Measurements from ENCODE around the gene PINLYP. TPM values are rescaled to one million over a fixed set of nuclear protein-coding genes. Genes with fewer than 3 reads are reported as not detected.

Gene PINLYP
- total RNA-seq, 2 donors from 2014 or later: 6.6 to 11.9 TPM

DNA sequence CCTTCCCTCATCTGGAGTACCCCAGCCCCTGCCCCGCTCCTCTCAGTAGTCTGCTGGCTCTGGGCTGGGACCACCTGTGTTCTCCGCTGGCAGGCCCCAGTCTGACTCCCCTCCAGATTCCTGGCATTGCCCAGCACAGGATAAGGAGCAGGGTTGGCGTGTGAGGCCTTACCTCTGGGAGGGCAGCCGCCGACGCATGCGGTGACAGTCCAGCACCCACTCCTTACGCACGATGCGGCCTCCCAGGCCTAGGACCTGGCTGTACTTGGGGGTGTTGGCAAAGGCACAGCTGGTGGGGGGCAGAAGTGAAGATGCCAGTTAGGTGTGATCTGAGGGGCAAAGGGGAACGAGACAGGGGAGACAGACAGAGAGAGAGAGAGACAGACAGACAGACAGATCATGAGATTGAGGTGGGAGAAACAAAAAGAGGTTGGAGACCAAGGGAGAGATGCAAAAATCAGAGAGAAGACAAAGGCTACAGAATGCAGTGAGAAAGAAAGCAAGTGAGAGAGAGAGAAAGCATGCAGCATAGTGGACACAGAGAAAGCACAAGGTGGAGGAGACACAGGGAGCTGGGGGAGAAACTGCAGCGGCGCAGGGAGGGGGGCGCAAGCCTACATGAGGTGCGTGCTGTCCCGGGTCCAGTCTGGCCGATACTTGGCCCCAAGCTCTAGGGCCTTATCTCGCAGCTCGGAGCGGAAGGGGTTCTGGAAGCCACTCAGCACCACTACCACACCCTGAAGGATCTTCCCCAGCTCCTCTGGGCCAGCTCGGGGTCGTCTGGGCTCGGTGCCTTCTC lies 24.0 kb upstream of the PINLYP start:
- H3K36me3 ChIP-seq: peaks cover 28% of the 10 kb centered on the region
- ATAC-seq (ENCODE audit: insufficient number of reproducible peaks, low FRiP score, low read depth) (no peak), DNase-seq (ENCODE audit: low spot score) (no peak)
- H3K27me3 ChIP-seq (replicated peaks; ENCODE audit: insufficient read depth): no peaks in the 10 kb centered on the region
- no peaks in the 10 kb centered on the region for H3K9me3 ChIP-seq
- H3K27ac ChIP-seq: no peak overlapping the region
- H3K4me1 ChIP-seq (ENCODE audit: control insufficient read depth in 1 of 2, low read depth in 2 of 2): no peaks in the 10 kb centered on the region
- TF ChIP-seq, protein P1, sequence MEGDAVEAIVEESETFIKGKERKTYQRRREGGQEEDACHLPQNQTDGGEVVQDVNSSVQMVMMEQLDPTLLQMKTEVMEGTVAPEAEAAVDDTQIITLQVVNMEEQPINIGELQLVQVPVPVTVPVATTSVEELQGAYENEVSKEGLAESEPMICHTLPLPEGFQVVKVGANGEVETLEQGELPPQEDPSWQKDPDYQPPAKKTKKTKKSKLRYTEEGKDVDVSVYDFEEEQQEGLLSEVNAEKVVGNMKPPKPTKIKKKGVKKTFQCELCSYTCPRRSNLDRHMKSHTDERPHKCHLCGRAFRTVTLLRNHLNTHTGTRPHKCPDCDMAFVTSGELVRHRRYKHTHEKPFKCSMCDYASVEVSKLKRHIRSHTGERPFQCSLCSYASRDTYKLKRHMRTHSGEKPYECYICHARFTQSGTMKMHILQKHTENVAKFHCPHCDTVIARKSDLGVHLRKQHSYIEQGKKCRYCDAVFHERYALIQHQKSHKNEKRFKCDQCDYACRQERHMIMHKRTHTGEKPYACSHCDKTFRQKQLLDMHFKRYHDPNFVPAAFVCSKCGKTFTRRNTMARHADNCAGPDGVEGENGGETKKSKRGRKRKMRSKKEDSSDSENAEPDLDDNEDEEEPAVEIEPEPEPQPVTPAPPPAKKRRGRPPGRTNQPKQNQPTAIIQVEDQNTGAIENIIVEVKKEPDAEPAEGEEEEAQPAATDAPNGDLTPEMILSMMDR (IDR thresholded peaks at IDR 0.05): no peak
- no peak overlapping the region for H3K4me3 ChIP-seq

DNA sequence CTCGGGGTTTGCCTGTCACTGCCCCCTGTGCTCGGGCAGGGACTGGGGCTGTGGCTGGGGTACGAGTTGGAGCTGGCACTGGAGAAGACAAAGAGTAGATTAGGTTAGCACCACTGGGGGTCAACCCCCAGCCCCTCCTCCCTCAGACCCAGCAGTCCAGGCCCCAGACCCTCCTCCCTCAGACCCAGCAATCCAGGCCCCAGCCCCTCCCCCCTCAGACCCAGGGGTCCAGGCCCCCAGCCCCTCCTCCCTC lies 23.5 kb upstream of the PINLYP start:
- Histone ChIP-seq H3K27me3 (replicated peaks; ENCODE audit: insufficient read depth) (no peaks in the 10 kb centered on the region), H3K4me1 (ENCODE audit: control insufficient read depth in 1 of 2, low read depth in 2 of 2) (no peaks in the 10 kb centered on the region), H3K9me3 (no peaks in the 10 kb centered on the region), H3K4me3 (no peak overlapping the region), H3K27ac (no peak overlapping the region), H3K36me3 (peaks cover 32% of the 10 kb centered on the region)
- DNase-seq (ENCODE audit: low spot score) (no peak), ATAC-seq (ENCODE audit: insufficient number of reproducible peaks, low FRiP score, low read depth) (no peak)
- TF ChIP-seq, protein P1 (IDR thresholded peaks at IDR 0.05): no peak

DNA sequence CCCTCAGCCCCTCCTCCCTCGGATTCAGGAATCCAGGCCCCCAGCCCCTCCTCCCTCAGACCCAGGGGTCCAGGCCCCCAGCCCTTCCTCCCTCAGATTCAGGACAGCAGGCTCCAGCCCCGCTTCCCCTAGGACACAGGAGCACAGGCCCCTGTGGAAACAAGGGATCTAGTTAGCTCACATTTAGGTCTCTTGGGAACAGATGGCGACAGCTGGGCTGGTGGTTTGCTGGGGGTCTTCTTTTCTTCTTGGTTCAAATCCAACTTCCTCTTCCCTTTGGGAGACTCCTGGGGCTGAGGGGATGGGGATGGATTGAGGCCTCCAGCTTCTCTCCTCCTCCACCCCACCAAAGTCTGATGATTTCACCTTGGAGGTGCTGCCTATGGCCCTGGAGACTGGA lies 23.0 kb upstream of the PINLYP start:
- no peaks in the 10 kb centered on the region for H3K9me3 ChIP-seq
- no peak for DNase-seq (ENCODE audit: low spot score)
- ATAC-seq (ENCODE audit: insufficient number of reproducible peaks, low FRiP score, low read depth): no peak
- H3K27ac ChIP-seq: no peak overlapping the region
- H3K4me1 ChIP-seq (ENCODE audit: control insufficient read depth in 1 of 2, low read depth in 2 of 2): no peaks in the 10 kb centered on the region
- TF ChIP-seq, protein P1 (IDR thresholded peaks at IDR 0.05): no peak
- H3K27me3 ChIP-seq (replicated peaks; ENCODE audit: insufficient read depth): no peaks in the 10 kb centered on the region
- H3K4me3 ChIP-seq: no peak overlapping the region
- peaks cover 34% of the 10 kb centered on the region for H3K36me3 ChIP-seq

GRCh38 chr19:43553656-43554055 lies 21.9 kb upstream of the PINLYP start:
- H3K9me3 ChIP-seq: no peaks in the 10 kb centered on the region
- no peaks in the 10 kb centered on the region for H3K4me1 ChIP-seq (ENCODE audit: control insufficient read depth in 1 of 2, low read depth in 2 of 2)
- H3K36me3 ChIP-seq: peaks cover 37% of the 10 kb centered on the region
- H3K27me3 ChIP-seq (replicated peaks; ENCODE audit: insufficient read depth): no peaks in the 10 kb centered on the region
- H3K4me3 ChIP-seq: no peak overlapping the region
- H3K27ac ChIP-seq: no peak overlapping the region
- no peak for DNase-seq (ENCODE audit: low spot score)
- TF ChIP-seq, protein P1 (IDR thresholded peaks at IDR 0.05): no peak
- no peak for ATAC-seq (ENCODE audit: insufficient number of reproducible peaks, low FRiP score, low read depth)

DNA sequence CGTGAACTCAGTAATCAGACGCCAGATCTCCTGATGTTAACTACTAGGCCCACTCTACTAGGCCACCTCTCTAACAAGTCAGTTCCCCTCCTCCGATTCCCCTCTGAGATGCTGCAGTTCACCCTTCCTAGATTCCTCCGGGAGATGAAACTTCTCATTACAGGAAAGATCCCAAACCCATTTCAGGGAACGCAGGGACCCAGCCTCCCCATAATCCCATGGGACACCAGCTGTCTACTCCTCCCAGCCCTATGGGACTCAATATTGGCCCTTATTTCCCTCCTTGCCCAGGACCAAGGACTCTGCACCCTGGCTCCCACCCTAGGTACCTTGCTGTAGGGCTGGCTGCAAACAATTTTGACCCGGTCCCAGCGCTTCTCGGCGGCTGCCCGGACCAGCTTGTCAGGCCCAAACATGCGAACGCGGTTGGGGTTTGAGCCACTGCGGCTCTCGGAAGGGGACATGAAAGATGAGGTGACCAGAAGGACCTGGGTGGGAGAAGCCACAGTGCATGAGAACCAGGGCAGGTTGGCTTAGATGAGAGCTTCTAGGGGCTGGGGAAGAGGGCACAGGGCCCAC lies 21.2 kb upstream of the PINLYP start:
- Histone ChIP-seq H3K4me1 (ENCODE audit: control insufficient read depth in 1 of 2, low read depth in 2 of 2) (no peaks in the 10 kb centered on the region), H3K27me3 (replicated peaks; ENCODE audit: insufficient read depth) (no peaks in the 10 kb centered on the region), H3K9me3 (no peaks in the 10 kb centered on the region), H3K4me3 (no peak overlapping the region), H3K36me3 (peaks cover 37% of the 10 kb centered on the region), H3K27ac (no peak overlapping the region)
- TF ChIP-seq, protein P1 (IDR thresholded peaks at IDR 0.05): no peak
- ATAC-seq (ENCODE audit: insufficient number of reproducible peaks, low FRiP score, low read depth) (no peak), DNase-seq (ENCODE audit: low spot score) (no peak)

Data from thoracic aorta (tissue), 2 donors.